ENCODE measurements around the gene KMT2B.

Gene KMT2B

GRCh38 chr19:35783469-35784434 lies 65.9 kb downstream of the KMT2B start:
- no peak for DNase-seq

GRCh38 chr19:35784503-35785338 lies 66.9 kb downstream of the KMT2B start:
- no peak for DNase-seq

GRCh38 chr19:35785339-35785627 lies 67.5 kb downstream of the KMT2B start:
- no peak for DNase-seq

GRCh38 chr19:35786299-35787160 lies 68.7 kb downstream of the KMT2B start:
- no peak for DNase-seq

GRCh38 chr19:35787227-35787799 lies 69.5 kb downstream of the KMT2B start:
- no peak for DNase-seq
